Activated CD4-positive, alpha-beta T cell treated with anti-CD3 and anti-CD28 coated beads, Interleukin-2, amount 10 ng/mL, durations not matched to agents 24 days and 14 days (primary cell): ENCODE measurements around the gene COL13A1. TPM values are rescaled to one million over a fixed set of nuclear protein-coding genes. Genes with fewer than 3 reads are reported as not detected.

Experiments
- DNase-seq: peaks from one replicate; pipeline ENCODE4 v3.0.0; 2022
- H3K27ac Mint-ChIP-seq: one replicate; pipeline ENCODE4 v1.8.0; 2022; ENCODE audit warnings: mild to moderate bottlenecking, mixed read lengths
- H3K27me3 Mint-ChIP-seq: one replicate; pipeline ENCODE4 v1.8.0; 2022; ENCODE audit warnings: mixed read lengths
- H3K36me3 Mint-ChIP-seq: one replicate; pipeline ENCODE4 v1.8.0; 2022; ENCODE audit warnings: low read depth, mild to moderate bottlenecking, mixed read lengths
- H3K4me1 Mint-ChIP-seq: one replicate; pipeline ENCODE4 v1.8.0; 2021; ENCODE audit warnings: mixed read lengths
- H3K4me3 Mint-ChIP-seq: one replicate; pipeline ENCODE4 v1.8.0; 2022; ENCODE audit warnings: mild to moderate bottlenecking, moderate library complexity, mixed read lengths
- H3K9me3 Mint-ChIP-seq: one replicate; pipeline ENCODE4 v1.8.0; 2021; ENCODE audit warnings: mixed read lengths
- intact Hi-C: fragments of 100-400 bp; cut with micrococcal nuclease; formaldehyde crosslinking; loops from one replicate; pipeline ENCODE4 v1.15.1; 2023
- total RNA-seq: library from RNA; stranded (reverse); gene quantifications from 2 replicates; pipeline ENCODE4 v1.2.3, GENCODE V29; 2022

The COL13A1 gene
- total RNA-seq, 1 donor from 2014 or later, result not detected

- intact Hi-C loops, result no loop called here
- peaks cover 19% of the 10 kb centered on the region for H3K27me3 Mint-ChIP-seq
- H3K27ac Mint-ChIP-seq, result no peak overlapping the region
Measured at GRCh38 chr10:69988094-69988493, 186.4 kb downstream of the COL13A1 start.

DNA sequence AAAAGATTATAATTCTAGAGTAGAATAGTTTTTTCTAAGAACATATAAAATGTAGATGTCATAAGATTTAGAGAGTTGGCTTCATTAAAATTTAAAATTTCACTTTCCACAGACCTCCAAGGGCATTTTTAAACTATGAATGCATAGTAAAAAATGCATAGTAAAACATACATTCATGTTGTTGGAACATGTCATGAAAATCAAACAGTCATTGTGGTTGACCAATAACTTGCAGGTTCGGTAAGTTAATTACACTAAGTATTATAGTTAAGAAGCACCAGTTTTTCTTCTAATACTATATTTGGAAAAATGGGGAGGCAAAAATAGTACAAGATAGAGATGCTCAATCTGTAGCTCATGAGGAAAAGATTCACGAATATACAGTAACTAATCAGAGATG is 189.4 kb downstream of the COL13A1 start:
- intact Hi-C loops, result no loop called here
- Mint-ChIP-seq H3K36me3 (no peaks in the 10 kb centered on the region), H3K4me1 (no peaks in the 10 kb centered on the region), H3K9me3 (no peaks in the 10 kb centered on the region), H3K4me3 (no peak overlapping the region), H3K27me3 (peaks cover 23% of the 10 kb centered on the region), H3K27ac (no peak overlapping the region)
- DNase-seq, result no peak

More at GRCh38 chr10:69988094-69988493, 186.4 kb downstream of the COL13A1 start:
- Mint-ChIP-seq H3K9me3 (no peaks in the 10 kb centered on the region), H3K36me3 (no peaks in the 10 kb centered on the region), H3K4me3 (no peak overlapping the region), H3K4me1 (no peaks in the 10 kb centered on the region)
- DNase-seq, result no peak

GRCh38 chr10:69994262-69994661 is 192.6 kb downstream of the COL13A1 start:
- peak; percentile 62 for DNase-seq
- H3K4me1 Mint-ChIP-seq, result no peaks in the 10 kb centered on the region
- no peak overlapping the region for H3K4me3 Mint-ChIP-seq
- H3K36me3 Mint-ChIP-seq, result no peaks in the 10 kb centered on the region
- H3K27ac Mint-ChIP-seq, result no peak overlapping the region
- intact Hi-C loops, result no loop called here
- H3K27me3 Mint-ChIP-seq, result peaks cover 18% of the 10 kb centered on the region
- H3K9me3 Mint-ChIP-seq, result no peaks in the 10 kb centered on the region

DNA sequence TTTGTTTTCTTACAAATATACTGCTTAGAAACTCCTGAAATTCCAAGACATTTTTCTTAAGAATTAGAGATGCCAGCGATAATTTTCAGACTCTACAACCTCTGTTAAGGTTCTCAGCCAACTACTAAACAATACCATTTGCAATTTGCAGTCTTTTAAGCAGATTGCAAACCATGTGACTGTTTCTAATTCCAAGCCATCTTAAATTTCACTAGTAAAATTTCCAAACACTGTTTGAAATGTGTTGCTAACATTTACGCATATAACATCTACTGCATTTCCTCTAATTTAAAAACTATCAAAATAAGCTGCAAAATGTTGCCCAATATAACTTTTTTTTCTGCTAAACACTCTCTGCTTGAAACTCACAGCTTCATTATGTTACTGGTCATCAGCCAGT is 194.9 kb downstream of the COL13A1 start:
- Mint-ChIP-seq H3K27ac (no peak overlapping the region), H3K36me3 (no peaks in the 10 kb centered on the region), H3K9me3 (no peaks in the 10 kb centered on the region), H3K27me3 (peaks cover 10% of the 10 kb centered on the region), H3K4me1 (no peaks in the 10 kb centered on the region), H3K4me3 (no peak overlapping the region)
- intact Hi-C loops, result no loop called here
- DNase-seq, result no peak

DNA sequence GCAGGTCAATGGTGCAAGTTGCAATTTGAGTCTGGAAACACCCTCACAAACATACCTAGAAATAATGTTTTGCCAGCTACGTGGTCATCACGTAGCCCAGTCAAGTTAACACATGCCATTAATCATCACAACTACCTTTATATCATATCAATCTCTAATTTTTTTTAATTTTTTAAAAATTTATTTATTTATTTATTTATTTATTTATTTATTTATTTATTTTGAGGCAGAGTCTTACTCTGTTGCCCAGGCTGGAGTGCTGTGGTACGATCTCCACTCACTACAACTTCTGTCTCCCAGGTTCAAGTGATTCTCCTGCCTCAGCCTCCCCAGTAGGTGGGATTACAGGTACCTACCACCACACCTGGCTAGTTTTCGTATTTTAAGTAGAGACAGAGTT is 198.6 kb downstream of the COL13A1 start:
- H3K36me3 Mint-ChIP-seq, result no peaks in the 10 kb centered on the region
- intact Hi-C loops, result no loop called here
- no peaks in the 10 kb centered on the region for H3K4me1 Mint-ChIP-seq
- H3K4me3 Mint-ChIP-seq, result no peak overlapping the region
- H3K27me3 Mint-ChIP-seq, result peaks cover 15% of the 10 kb centered on the region
- no peaks in the 10 kb centered on the region for H3K9me3 Mint-ChIP-seq
- no peak for DNase-seq
- H3K27ac Mint-ChIP-seq, result no peak overlapping the region

DNA sequence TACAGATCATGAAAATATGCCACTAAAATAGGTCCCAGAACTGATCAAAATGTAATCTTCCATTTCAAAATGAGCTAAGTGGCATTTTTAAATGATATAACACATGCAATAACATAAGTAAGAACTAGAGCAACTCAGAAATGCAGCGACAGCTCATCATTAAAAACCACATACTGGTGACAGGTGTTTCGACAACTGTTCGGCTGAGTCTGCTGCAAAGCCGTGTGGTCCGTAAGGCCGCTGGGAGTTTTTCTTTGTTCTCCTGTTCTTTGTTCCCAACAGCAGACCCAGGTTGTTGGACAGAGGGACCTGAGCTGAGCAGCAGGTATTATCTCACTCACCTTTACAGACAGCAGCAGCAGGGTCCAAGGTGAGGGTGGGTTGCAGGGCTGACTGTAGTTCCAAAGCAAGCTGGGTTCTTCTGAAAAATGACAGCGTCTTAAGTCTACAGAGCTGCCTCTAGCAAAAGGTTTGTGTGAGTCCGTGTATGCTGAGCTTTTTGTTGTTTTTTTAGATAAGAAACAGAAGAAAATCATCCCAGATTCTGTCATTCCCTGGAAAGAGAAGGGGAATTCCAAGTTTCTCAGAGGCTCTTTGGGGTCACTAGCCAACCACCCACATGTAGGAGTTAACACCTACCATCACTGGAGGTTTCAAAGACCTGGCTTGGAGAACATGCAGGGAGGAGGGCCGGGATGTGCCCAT is 205.6 kb downstream of the COL13A1 start:
- peaks cover 37% of the 10 kb centered on the region for H3K27me3 Mint-ChIP-seq
- H3K4me3 Mint-ChIP-seq, result no peak overlapping the region
- H3K27ac Mint-ChIP-seq, result no peak overlapping the region
- DNase-seq, result no peak
- H3K9me3 Mint-ChIP-seq, result no peaks in the 10 kb centered on the region
- intact Hi-C loops, result no loop called here
- H3K36me3 Mint-ChIP-seq, result no peaks in the 10 kb centered on the region
- H3K4me1 Mint-ChIP-seq, result no peaks in the 10 kb centered on the region

Other genes with a start within 250 kb of the COL13A1 start
- gene NEUROG3, start 228.5 kb upstream of the COL13A1 start, total RNA-seq, result not detected in 2 replicates
- gene FAM241B, start 171.7 kb upstream of the COL13A1 start, total RNA-seq, result 9.4 and 11.8 TPM in 2 replicates